ENCODE data around the gene ERMARD.

The ERMARD gene

GRCh38 chr6:169805242-169805838, 53.9 kb downstream of the ERMARD start:
- peak; percentile 44 for DNase-seq (ENCODE audit: low read depth)
- H3K4me3 ChIP-seq (ENCODE audit: low read depth, low read length) = no peak overlapping the region
- TF ChIP-seq CTCF (IDR thresholded peaks at IDR 0.05; ENCODE audit: insufficient read depth, low read depth, low read length, missing control alignments) = no peak

- H3K4me3 ChIP-seq (ENCODE audit: low read depth, low read length) = no peak overlapping the region
- TF ChIP-seq CTCF (IDR thresholded peaks at IDR 0.05; ENCODE audit: insufficient read depth, low read depth, low read length, missing control alignments) = no peak
- DNase-seq (ENCODE audit: low read depth) = no peak
Measured at GRCh38 chr6:169806701-169807100, 55.3 kb downstream of the ERMARD start.

- TF ChIP-seq CTCF (IDR thresholded peaks at IDR 0.05; ENCODE audit: insufficient read depth, low read depth, low read length, missing control alignments) = no peak
- no peak overlapping the region for H3K4me3 ChIP-seq (ENCODE audit: low read depth, low read length)
- DNase-seq (ENCODE audit: low read depth) = no peak
Measured at GRCh38 chr6:169807229-169807628, 55.8 kb downstream of the ERMARD start.

GRCh38 chr6:169807699-169808607, 56.5 kb downstream of the ERMARD start:
- no peak for DNase-seq (ENCODE audit: low read depth)
- TF ChIP-seq CTCF (IDR thresholded peaks at IDR 0.05; ENCODE audit: insufficient read depth, low read depth, low read length, missing control alignments) = no peak
- H3K4me3 ChIP-seq (ENCODE audit: low read depth, low read length) = no peak overlapping the region

GRCh38 chr6:169808608-169808967, 57.2 kb downstream of the ERMARD start:
- no peak for DNase-seq (ENCODE audit: low read depth)
- no peak overlapping the region for H3K4me3 ChIP-seq (ENCODE audit: low read depth, low read length)
- TF ChIP-seq CTCF (IDR thresholded peaks at IDR 0.05; ENCODE audit: insufficient read depth, low read depth, low read length, missing control alignments) = no peak

- H3K4me3 ChIP-seq (ENCODE audit: low read depth, low read length) = no peak overlapping the region
- no peak for TF ChIP-seq CTCF (IDR thresholded peaks at IDR 0.05; ENCODE audit: insufficient read depth, low read depth, low read length, missing control alignments)
- DNase-seq (ENCODE audit: low read depth) = no peak
Measured at GRCh38 chr6:169809386-169809785, 58.0 kb downstream of the ERMARD start.
